ENCODE data around the gene CD6.

Gene CD6

GRCh38 chr11:61004180-61004611 is 32.7 kb downstream of the CD6 start (continued):
- TF ChIP-seq ZNF155 (tag by site-specific recombination; IDR thresholded peaks at IDR 0.05) (no peak), ZNF792 (tag by site-specific recombination; IDR thresholded peaks at IDR 0.05) (no peak), ZXDB (tag by site-specific recombination; IDR thresholded peaks at IDR 0.05) (peak; percentile 36; the same call in 1 of the 2 replicates), KLF16 (tag by site-specific recombination; IDR thresholded peaks at IDR 0.05) (no peak), ZBTB21 (tag by site-specific recombination; IDR thresholded peaks at IDR 0.05) (no peak), KLF10 (tag by site-specific recombination; IDR thresholded peaks at IDR 0.05) (no peak), ZNF660 (tag by site-specific recombination; IDR thresholded peaks at IDR 0.05) (peak; percentile 50; the same call in 1 of the 2 replicates), ZNF221 (tag by site-specific recombination; IDR thresholded peaks at IDR 0.05; ENCODE audit: borderline replicate concordance) (no peak), ZBTB20 (tag by site-specific recombination; IDR thresholded peaks at IDR 0.05) (peak; percentile 88), ZBTB44 (tag by site-specific recombination; IDR thresholded peaks at IDR 0.05) (no peak), GLIS2 (tag by site-specific recombination; IDR thresholded peaks at IDR 0.05) (no peak), ZBTB17 (tag by site-specific recombination; IDR thresholded peaks at IDR 0.05) (peak; percentile 48; the same call in 1 of the 2 replicates), ZNF335 (tag by site-specific recombination; conservative IDR thresholded peaks at IDR 0.05) (peak; percentile 92)
- TF ChIP-seq, protein P1, sequence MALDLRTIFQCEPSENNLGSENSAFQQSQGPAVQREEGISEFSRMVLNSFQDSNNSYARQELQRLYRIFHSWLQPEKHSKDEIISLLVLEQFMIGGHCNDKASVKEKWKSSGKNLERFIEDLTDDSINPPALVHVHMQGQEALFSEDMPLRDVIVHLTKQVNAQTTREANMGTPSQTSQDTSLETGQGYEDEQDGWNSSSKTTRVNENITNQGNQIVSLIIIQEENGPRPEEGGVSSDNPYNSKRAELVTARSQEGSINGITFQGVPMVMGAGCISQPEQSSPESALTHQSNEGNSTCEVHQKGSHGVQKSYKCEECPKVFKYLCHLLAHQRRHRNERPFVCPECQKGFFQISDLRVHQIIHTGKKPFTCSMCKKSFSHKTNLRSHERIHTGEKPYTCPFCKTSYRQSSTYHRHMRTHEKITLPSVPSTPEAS (tag by site-specific recombination; IDR thresholded peaks at IDR 0.05) = peak; percentile 77
- TF ChIP-seq, protein P2, sequence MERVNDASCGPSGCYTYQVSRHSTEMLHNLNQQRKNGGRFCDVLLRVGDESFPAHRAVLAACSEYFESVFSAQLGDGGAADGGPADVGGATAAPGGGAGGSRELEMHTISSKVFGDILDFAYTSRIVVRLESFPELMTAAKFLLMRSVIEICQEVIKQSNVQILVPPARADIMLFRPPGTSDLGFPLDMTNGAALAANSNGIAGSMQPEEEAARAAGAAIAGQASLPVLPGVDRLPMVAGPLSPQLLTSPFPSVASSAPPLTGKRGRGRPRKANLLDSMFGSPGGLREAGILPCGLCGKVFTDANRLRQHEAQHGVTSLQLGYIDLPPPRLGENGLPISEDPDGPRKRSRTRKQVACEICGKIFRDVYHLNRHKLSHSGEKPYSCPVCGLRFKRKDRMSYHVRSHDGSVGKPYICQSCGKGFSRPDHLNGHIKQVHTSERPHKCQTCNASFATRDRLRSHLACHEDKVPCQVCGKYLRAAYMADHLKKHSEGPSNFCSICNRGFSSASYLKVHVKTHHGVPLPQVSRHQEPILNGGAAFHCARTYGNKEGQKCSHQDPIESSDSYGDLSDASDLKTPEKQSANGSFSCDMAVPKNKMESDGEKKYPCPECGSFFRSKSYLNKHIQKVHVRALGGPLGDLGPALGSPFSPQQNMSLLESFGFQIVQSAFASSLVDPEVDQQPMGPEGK (tag by site-specific recombination; IDR thresholded peaks at IDR 0.05) = no peak
- TF ChIP-seq, protein P3, sequence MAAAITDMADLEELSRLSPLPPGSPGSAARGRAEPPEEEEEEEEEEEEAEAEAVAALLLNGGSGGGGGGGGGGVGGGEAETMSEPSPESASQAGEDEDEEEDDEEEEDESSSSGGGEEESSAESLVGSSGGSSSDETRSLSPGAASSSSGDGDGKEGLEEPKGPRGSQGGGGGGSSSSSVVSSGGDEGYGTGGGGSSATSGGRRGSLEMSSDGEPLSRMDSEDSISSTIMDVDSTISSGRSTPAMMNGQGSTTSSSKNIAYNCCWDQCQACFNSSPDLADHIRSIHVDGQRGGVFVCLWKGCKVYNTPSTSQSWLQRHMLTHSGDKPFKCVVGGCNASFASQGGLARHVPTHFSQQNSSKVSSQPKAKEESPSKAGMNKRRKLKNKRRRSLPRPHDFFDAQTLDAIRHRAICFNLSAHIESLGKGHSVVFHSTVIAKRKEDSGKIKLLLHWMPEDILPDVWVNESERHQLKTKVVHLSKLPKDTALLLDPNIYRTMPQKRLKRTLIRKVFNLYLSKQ (tag by site-specific recombination; IDR thresholded peaks at IDR 0.05; ENCODE audit: borderline replicate concordance) = no peak
- TF ChIP-seq, protein P4, sequence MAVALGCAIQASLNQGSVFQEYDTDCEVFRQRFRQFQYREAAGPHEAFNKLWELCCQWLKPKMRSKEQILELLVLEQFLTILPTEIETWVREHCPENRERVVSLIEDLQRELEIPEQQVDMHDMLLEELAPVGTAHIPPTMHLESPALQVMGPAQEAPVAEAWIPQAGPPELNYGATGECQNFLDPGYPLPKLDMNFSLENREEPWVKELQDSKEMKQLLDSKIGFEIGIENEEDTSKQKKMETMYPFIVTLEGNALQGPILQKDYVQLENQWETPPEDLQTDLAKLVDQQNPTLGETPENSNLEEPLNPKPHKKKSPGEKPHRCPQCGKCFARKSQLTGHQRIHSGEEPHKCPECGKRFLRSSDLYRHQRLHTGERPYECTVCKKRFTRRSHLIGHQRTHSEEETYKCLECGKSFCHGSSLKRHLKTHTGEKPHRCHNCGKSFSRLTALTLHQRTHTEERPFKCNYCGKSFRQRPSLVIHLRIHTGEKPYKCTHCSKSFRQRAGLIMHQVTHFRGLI (tag by site-specific recombination; IDR thresholded peaks at IDR 0.05) = no peak
- TF ChIP-seq, protein P5, sequence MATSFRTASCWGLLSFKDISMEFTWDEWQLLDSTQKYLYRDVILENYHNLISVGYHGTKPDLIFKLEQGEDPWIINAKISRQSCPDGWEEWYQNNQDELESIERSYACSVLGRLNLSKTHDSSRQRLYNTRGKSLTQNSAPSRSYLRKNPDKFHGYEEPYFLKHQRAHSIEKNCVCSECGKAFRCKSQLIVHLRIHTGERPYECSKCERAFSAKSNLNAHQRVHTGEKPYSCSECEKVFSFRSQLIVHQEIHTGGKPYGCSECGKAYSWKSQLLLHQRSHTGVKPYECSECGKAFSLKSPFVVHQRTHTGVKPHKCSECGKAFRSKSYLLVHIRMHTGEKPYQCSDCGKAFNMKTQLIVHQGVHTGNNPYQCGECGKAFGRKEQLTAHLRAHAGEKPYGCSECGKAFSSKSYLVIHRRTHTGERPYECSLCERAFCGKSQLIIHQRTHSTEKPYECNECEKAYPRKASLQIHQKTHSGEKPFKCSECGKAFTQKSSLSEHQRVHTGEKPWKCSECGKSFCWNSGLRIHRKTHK (tag by site-specific recombination; IDR thresholded peaks at IDR 0.05) = no peak

Measured in HEK293 (cell line).